ENCODE data around the gene PITPNM1.
"Not testable (repeated sequence)": the region's sequence is repeated elsewhere in the genome, so short reads cannot be mapped to it uniquely, and the experiment has no call there.

The PITPNM1 gene

DNA sequence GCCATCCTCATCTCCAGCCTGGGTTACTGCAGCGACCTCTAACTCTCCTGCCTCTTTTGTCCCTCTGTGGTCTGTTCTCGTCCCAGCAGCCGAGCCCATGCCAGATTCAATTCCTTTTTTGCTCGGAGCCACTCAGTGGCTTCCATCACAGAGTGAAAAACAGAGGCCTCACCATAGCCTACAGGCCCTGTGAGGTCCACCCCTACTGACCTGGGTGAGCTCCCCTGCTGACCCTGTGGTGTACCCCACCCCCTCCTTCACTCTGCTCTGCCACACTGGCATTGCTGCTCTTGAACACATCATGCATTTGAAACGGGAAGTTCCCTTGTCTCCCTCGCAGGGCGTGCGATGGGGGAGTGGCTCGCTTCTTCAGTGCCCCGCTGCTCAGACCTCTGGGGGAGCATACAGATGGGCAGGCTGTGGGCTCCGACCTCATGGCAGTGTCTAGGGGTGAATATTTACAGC, 20.3 kb downstream of the PITPNM1 start:
- TF ChIP-seq, protein P1, sequence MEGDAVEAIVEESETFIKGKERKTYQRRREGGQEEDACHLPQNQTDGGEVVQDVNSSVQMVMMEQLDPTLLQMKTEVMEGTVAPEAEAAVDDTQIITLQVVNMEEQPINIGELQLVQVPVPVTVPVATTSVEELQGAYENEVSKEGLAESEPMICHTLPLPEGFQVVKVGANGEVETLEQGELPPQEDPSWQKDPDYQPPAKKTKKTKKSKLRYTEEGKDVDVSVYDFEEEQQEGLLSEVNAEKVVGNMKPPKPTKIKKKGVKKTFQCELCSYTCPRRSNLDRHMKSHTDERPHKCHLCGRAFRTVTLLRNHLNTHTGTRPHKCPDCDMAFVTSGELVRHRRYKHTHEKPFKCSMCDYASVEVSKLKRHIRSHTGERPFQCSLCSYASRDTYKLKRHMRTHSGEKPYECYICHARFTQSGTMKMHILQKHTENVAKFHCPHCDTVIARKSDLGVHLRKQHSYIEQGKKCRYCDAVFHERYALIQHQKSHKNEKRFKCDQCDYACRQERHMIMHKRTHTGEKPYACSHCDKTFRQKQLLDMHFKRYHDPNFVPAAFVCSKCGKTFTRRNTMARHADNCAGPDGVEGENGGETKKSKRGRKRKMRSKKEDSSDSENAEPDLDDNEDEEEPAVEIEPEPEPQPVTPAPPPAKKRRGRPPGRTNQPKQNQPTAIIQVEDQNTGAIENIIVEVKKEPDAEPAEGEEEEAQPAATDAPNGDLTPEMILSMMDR (conservative IDR thresholded peaks at IDR 0.05; ENCODE audit: low read depth): no peak
- CTCF ChIA-PET: no interaction called here
- no peak for DNase-seq (ENCODE audit: low spot score)
- peak overlapping the region; percentile 34 for H3K27ac ChIP-seq
- POLR2A ChIA-PET (ENCODE audit: low non-redundant PET): no interaction called here

DNA sequence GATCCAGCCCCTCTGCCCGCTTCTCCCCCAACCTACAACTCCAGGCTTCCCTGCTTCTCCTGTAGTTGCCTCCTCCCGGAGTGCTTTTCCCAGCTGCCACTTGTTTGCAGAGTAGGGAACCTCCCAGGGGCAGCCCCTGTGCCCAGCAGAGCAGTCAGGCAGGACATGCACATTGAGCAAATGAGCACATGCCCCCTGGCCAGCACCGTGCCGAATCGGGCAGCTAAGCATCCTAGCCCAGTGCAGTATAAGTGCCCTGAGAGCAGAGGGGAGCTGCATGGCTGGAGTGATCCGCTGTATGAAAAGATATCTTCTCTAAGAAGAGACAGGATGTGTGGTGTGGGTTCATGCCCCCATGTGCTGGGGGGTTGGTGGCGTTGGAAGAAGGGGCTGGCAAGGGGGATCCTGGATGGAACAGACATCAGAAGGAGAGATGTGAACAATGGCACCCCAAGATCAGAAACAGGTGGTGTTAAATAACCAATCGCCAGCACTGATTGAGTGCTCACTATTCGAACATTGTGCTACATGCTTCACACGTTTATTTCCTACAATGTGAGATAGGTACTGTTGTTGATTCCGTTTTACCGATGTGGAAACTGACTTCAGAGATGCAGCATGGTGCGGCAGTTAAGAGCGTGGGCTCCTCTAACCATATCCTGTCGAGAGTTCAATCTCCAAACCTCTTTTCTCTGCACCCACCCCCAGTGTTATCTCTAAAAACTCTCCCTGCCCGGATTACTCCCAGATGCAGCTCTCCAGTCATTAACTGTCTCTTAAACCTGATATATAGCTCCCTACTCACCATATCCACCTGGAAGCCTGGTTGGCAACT, 21.1 kb downstream of the PITPNM1 start:
- TF ChIP-seq, protein P1 (conservative IDR thresholded peaks at IDR 0.05; ENCODE audit: low read depth): no peak
- ChIA-PET CTCF (no interaction called here), POLR2A (ENCODE audit: low non-redundant PET) (no interaction called here)
- H3K27ac ChIP-seq: peak overlapping the region; percentile 81
- no peak for DNase-seq (ENCODE audit: low spot score)

DNA sequence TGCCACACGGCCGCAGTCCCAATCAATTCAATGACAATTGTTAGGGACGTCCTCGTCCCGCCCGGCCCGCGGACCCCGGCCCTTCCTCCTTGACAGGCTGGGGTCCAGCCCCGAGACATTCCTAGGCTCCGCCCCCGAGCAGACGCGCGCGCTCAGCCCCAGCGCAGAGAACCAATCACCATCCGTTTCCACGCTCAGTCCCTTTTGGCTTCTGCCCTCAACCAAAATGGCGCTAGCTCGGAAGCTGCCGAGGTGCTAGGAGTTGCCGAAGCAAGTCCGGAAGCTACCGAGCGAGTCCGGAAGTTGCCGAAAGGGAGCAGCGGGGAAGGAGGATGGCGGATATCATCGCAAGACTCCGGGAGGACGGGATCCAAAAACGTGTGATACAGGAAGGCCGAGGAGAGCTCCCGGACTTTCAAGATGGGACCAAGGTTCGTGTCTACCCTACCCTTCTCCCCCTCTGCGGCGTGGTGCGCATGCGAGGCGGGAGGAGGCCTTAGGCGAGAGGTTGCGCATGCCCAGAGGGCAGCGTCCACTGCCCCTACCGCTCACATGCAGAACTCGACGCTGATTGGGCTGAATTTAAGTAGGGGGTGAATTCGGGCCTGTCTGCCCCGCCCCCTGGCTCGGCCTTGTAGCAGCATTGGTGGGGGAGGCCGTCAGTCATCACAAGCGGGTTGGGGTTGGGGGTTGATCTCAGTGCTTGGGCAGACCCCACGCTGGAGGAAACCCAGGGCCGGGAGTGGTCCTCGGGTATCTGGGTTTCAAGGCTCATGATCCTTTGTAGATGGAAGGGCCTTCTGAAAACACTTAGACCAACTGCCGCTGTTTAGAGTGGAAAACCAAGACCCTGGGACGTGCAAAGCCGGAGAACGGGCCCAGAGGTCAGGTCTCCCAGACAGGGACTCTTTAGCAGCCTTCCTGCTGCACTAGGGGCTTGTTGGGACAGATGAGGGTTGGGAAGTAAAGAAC, 22.1 kb downstream of the PITPNM1 start, which contains the start of gene AIP:
TSS of gene AIP (plus strand) at position 200 of the 972 bp plus-strand sequence. CDS start at position 333, 133 bp downstream.
- CTCF ChIA-PET: no interaction called here
- POLR2A ChIA-PET (ENCODE audit: low non-redundant PET): interaction anchor here (1.0 kb wide), 1 partner anchor 14 kb away, joined by 5 read pairs; the partner anchor contains the start of gene TMEM134
- DNase-seq (ENCODE audit: low spot score): peak; percentile 98
- H3K27ac ChIP-seq: peak within 1 kb of the TSS; percentile 81
- TF ChIP-seq, protein P1 (conservative IDR thresholded peaks at IDR 0.05; ENCODE audit: low read depth): no peak

DNA sequence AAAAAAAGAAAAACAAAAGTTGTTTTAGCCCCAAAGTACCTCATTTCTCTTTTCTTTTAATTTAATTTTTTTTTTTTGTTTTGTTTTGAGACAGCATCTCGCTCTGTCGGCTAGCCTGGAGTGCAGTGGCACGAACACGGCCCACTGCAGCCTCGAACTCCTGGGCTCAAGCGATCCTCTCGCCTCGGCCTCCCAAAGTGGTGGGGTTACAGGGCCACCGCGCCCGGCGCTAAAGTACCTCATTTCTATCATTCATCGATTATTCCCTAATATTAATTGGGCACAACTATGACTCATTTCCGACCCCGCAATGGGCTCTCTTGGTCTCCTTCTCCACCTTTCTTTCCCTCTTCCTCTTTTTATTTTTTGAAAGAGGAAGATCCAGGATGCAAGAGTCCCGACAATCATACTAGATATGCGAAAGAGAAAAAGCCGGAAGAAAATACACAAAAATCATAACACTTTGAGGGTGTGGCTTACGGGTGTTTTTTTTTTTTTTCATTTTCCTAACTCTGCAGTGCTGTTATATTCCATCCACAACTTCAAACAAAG, 22.8 kb downstream of the PITPNM1 start:
- peak; percentile 14 for DNase-seq (ENCODE audit: low spot score)
- POLR2A ChIA-PET (ENCODE audit: low non-redundant PET): interaction anchor here (1.0 kb wide), 1 partner anchor 14 kb away, joined by 5 read pairs; the partner anchor contains the start of gene TMEM134
- peak overlapping the region; percentile 81 for H3K27ac ChIP-seq
- TF ChIP-seq, protein P1 (conservative IDR thresholded peaks at IDR 0.05; ENCODE audit: low read depth): no peak
- CTCF ChIA-PET: no interaction called here

DNA sequence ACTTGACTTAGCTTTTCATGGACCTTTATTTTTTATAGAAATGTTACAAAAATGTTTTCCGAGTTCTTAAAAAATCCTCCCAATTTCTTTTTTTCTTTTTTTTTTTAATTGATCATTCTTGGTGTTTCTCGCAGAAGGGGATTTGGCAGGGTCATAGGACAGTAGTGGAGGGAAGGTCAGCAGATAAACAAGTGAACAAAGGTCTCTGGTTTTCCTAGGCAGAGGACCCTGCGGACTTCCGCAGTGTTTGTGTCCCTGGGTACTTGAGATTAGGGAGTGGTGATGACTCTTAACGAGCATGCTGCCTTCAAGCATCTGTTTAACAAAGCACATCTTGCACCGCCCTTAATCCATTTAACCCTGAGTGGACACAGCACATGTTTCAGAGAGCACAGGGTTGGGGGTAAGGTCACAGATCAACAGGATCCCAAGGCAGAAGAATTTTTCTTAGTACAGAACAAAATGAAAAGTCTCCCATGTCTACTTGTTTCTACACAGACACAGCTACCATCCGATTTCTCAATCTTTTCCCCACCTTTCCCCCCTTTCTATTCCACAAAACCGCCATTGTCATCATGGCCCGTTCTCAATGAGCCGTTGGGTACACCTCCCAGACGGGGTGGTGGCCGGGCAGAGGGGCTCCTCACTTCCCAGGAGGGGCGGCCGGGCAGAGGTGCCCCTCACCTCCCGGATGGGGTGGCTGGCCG, 27.7 kb downstream of the PITPNM1 start:
- DNase-seq (ENCODE audit: low spot score); H3K27ac ChIP-seq; POLR2A ChIA-PET (ENCODE audit: low non-redundant PET): not testable (repeated sequence)
- CTCF ChIA-PET: interaction anchor here (0.6 kb wide), 3 partner anchors 12 to 76 kb away, joined by 3 to 4 read pairs (median 3); partner anchors contain the start of gene PPP1CA

DNA sequence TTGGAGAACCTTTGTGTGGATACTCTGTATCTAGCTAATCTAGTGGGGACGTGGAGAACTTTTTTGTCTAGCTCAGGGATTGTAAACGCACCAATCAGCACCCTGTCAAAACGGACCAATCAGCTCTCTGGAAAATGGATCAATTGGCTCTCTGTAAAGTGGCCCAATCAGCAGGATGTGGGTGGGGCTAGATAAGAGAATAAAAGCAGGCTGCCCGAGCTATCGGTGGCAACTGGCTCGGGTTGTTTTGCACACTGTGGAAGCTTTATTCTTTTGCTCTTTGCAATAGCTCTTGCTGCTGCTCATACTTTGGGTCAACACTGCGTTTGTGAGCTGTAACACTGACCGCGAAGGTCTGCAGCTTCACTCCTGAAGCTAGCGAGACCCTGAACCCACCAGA, 28.5 kb downstream of the PITPNM1 start:
- H3K27ac ChIP-seq; POLR2A ChIA-PET (ENCODE audit: low non-redundant PET); DNase-seq (ENCODE audit: low spot score): not testable (repeated sequence)
- CTCF ChIA-PET: interaction anchor here (0.6 kb wide), 2 partner anchors 11 to 75 kb away, joined by 3 read pairs; partner anchors contain the start of gene PPP1CA

All from RWPE1 (cell line).